HepG2 (cell line): ENCODE results near the gene SH3PXD2A. TPM values are rescaled to one million over a fixed set of nuclear protein-coding genes. Genes with fewer than 3 reads are reported as not detected.
A peak's percentile ranks its signal among the peaks of the same experiment; 100 is the strongest.

Source experiments
- AGO1 ChIP-seq: fragments of 200-400 bp; formaldehyde crosslinking; IDR thresholded peaks from 2 replicates; pipeline ENCODE4 v1.6.1; 2017; ENCODE audit warnings: mild to moderate bottlenecking, low read depth, low read length, moderate library complexity; ENCODE audit not compliant: poor library complexity, severe bottlenecking
- ELF3 ChIP-seq: IDR thresholded peaks from 2 replicates; pipeline ENCODE4 v1.6.1; 2016; ENCODE audit warnings: missing genetic modification reagents, missing compliant biosample characterization
- ETV5 ChIP-seq: IDR thresholded peaks from 2 replicates; pipeline ENCODE4 v1.6.1; 2018; ENCODE audit warnings: missing biosample characterization, missing genetic modification reagents, inconsistent platforms, borderline replicate concordance
- HMGXB4 ChIP-seq, 2 experiments: sonication (generic) in 1 of 2; formaldehyde crosslinking in 1 of 2; IDR thresholded peaks; 2 replicates each; pipeline versions ENCODE4 v1.4.0 to v1.6.1; 2018 to 2020; ENCODE audit warnings: missing genetic modification reagents in 2 of 2, borderline replicate concordance in 1 of 2, low read depth in 1 of 2, mild to moderate bottlenecking in 1 of 2, missing biosample characterization in 1 of 2
- KLF13 ChIP-seq: sonication (generic); formaldehyde crosslinking; IDR thresholded peaks from 2 replicates; pipeline ENCODE4 v1.4.0; 2020; ENCODE audit warnings: mild to moderate bottlenecking, missing genetic modification reagents
- NFKB2 ChIP-seq: sonication (generic); formaldehyde crosslinking; IDR thresholded peaks from 2 replicates; pipeline ENCODE4 v1.4.0; 2020; ENCODE audit warnings: missing genetic modification reagents, borderline replicate concordance
- NKX3-1 ChIP-seq: sonication (generic); formaldehyde crosslinking; IDR thresholded peaks from 2 replicates; pipeline ENCODE4 v1.5.0; 2020; ENCODE audit warnings: missing genetic modification reagents
- NR2C2 ChIP-seq: sonication (generic); formaldehyde crosslinking; IDR thresholded peaks from 2 replicates; pipeline ENCODE4 v1.4.0; 2020; ENCODE audit warnings: missing genetic modification reagents, mild to moderate bottlenecking, moderate library complexity, borderline replicate concordance
- SAP130 ChIP-seq: IDR thresholded peaks from 2 replicates; pipeline ENCODE4 v1.6.1; 2016; ENCODE audit warnings: low read depth
- SATB2 ChIP-seq: sonication (generic); formaldehyde crosslinking; IDR thresholded peaks from 2 replicates; pipeline ENCODE4 v1.5.0; 2020; ENCODE audit warnings: missing genetic modification reagents
- ZBTB1 ChIP-seq: sonication (generic); formaldehyde crosslinking; IDR thresholded peaks from 2 replicates; pipeline ENCODE4 v1.4.0; 2020; ENCODE audit warnings: missing genetic modification reagents, borderline replicate concordance
- ZBTB34 ChIP-seq: sonication (generic); formaldehyde crosslinking; IDR thresholded peaks from 2 replicates; pipeline ENCODE4 v1.8.0; 2022; ENCODE audit warnings: mild to moderate bottlenecking, missing genetic modification reagents
- ZNF282 ChIP-seq: fragments of 450-650 bp; IDR thresholded peaks from 2 replicates; pipeline ENCODE4 v1.6.1; 2018; ENCODE audit not compliant: partially characterized antibody
- ZNF337 ChIP-seq: sonication (generic); formaldehyde crosslinking; IDR thresholded peaks from 2 replicates; pipeline ENCODE4 v1.5.1; 2020; ENCODE audit warnings: missing genetic modification reagents, low read depth, mild to moderate bottlenecking, borderline replicate concordance
- ZNF749 ChIP-seq: sonication (generic); formaldehyde crosslinking; IDR thresholded peaks from 2 replicates; pipeline ENCODE4 v1.8.0; 2022; ENCODE audit warnings: mild to moderate bottlenecking, missing genetic modification reagents, moderate library complexity, borderline replicate concordance
- ZNF800 ChIP-seq: sonication (generic); formaldehyde crosslinking; IDR thresholded peaks from 2 replicates; pipeline ENCODE4 v1.4.0; 2020; ENCODE audit warnings: missing genetic modification reagents
- polyA plus RNA-seq, 8 experiments: library from polyadenylated mRNA; depleted of rRNA in 3 of 8; stranded (reverse) in 7 of 8; unstranded in 1 of 8; fragments of >200 nt; fragmentation: Illumina TruSeq in 4 of 8; extraction: Trizol in 4 of 8; gene quantifications; 2 replicates each; pipeline versions ENCODE4 v1.2.1 to v1.2.3, GENCODE V29; 2011 to 2016; ENCODE audit warnings: low read depth in 4 of 8, missing spikeins in 1 of 8, mixed read lengths in 1 of 8; ENCODE audit not compliant: insufficient read depth in 1 of 8
- total RNA-seq, 5 experiments: library from RNA; depleted of rRNA; stranded (reverse); fragments of >200 nt; fragmentation: Illumina TruSeq; extraction: Trizol; gene quantifications; 2 replicates each; pipeline ENCODE4 v1.2.3, GENCODE V29; 2016; ENCODE audit warnings: low read depth in 1 of 5

Gene SH3PXD2A
- total and polyA plus RNA-seq, 2 of the 13 experiments (the other 11 are each of a cell fraction or from before 2014, with no cell fraction given): 11.1 to 11.3 TPM

- TF ChIP-seq ZNF749: no peak
- no peak for TF ChIP-seq AGO1
- TF ChIP-seq HMGXB4 (CRISPR knock-in tag; IDR thresholded peaks at IDR 0.05; ENCODE audit: borderline replicate concordance in 1 of 2, low read depth in 1 of 2): peak; percentile 42 to 84; a peak in 3 of 4 replicates
- no peak for TF ChIP-seq ZNF800 (CRISPR knock-in tag)
- TF ChIP-seq NR2C2 (CRISPR knock-in tag): peak; percentile 75
- TF ChIP-seq SATB2 (CRISPR knock-in tag): no peak
- TF ChIP-seq KLF13 (CRISPR knock-in tag): 0 out of 2 replicates have a peak, but pooled peaks have one; percentile 37
- TF ChIP-seq ETV5 (CRISPR knock-in tag): no peak
- peak; percentile 39; the same call in 1 of the 2 replicates for TF ChIP-seq NKX3-1 (CRISPR knock-in tag)
- no peak for TF ChIP-seq ZBTB34 (CRISPR knock-in tag)
- TF ChIP-seq ELF3 (CRISPR knock-in tag): no peak
- TF ChIP-seq ZNF282: no peak
- peak; percentile 84 for TF ChIP-seq NFKB2 (CRISPR knock-in tag)
- TF ChIP-seq ZBTB1 (CRISPR knock-in tag): no peak
- peak; percentile 90 for TF ChIP-seq SAP130
- TF ChIP-seq ZNF337 (CRISPR knock-in tag): no peak
These were observed 194.8 kb downstream of the SH3PXD2A start (continued) for GRCh38 chr10:103660364-103661197.
